Thoracic aorta (tissue), 2 donors: ENCODE measurements around the gene ANKRD29. TPM values are rescaled to one million over a fixed set of nuclear protein-coding genes. Genes with fewer than 3 reads are reported as not detected.

Source experiments
- ATAC-seq: fragments of 150-250 bp; one replicate; pipeline ENCODE4 v1.8.0; 2017; ENCODE audit warnings: low read depth; ENCODE audit not compliant: insufficient number of reproducible peaks, low FRiP score
- DNase-seq: peaks from one replicate; pipeline ENCODE4 v3.0.0-alpha.2; 2020; ENCODE audit warnings: low spot score
- H3K27ac ChIP-seq, 2 donors: fragments of 200-600 bp; sonication (generic); 1 replicate in 1 of 2; 2 replicates in 1 of 2; pipeline ENCODE4 v1.5.1; 2016; ENCODE audit warnings: mild to moderate bottlenecking in 2 of 2, moderate library complexity in 2 of 2
- H3K27me3 ChIP-seq: fragments of 200-600 bp; sonication (generic); replicated peaks from 2 replicates; pipeline ENCODE4 v1.6.0; 2016; ENCODE audit warnings: mild to moderate bottlenecking; ENCODE audit not compliant: insufficient read depth
- H3K36me3 ChIP-seq: fragments of 200-600 bp; sonication (generic); one replicate; pipeline ENCODE4 v1.5.1; 2016
- H3K4me1 ChIP-seq, 2 donors: fragments of 200-600 bp; sonication (generic); 1 replicate in 1 of 2; 2 replicates in 1 of 2; pipeline versions ENCODE4 v1.5.1 to v1.6.0; 2016; ENCODE audit warnings: low read depth in 2 of 2, mild to moderate bottlenecking in 1 of 2; ENCODE audit not compliant: control insufficient read depth in 1 of 2
- H3K4me3 ChIP-seq: fragments of 200-600 bp; sonication (generic); 2 replicates; pipeline ENCODE4 v1.5.1; 2016; ENCODE audit warnings: mild to moderate bottlenecking
- H3K9me3 ChIP-seq: fragments of 200-600 bp; sonication (generic); 2 replicates; pipeline ENCODE4 v1.5.1; 2016
- CTCF ChIP-seq: fragments of 200-600 bp; sonication (generic); IDR thresholded peaks from one replicate; pipeline ENCODE4 v1.5.1; 2019; ENCODE audit warnings: antibody characterized with exemption
- total RNA-seq, 2 donors: library from RNA; depleted of rRNA; stranded (reverse); fragments of >200 nt; gene quantifications; one replicate each; pipeline versions ENCODE4 v1.1.0 to v1.2.3, GENCODE V29; 2016

Gene ANKRD29
- total RNA-seq, 2 donors from 2014 or later: 5.6 to 15.7 TPM

- H3K27me3 ChIP-seq: no peaks in the 10 kb centered on the region
- no peak for ATAC-seq
- TF ChIP-seq CTCF: no peak
Observed at GRCh38 chr18:23575309-23575651, 87.4 kb downstream of the ANKRD29 start.

GRCh38 chr18:23574611-23575308 lies 88.0 kb downstream of the ANKRD29 start:
- H3K36me3 ChIP-seq: peaks cover 15% of the 10 kb centered on the region

More at GRCh38 chr18:23575309-23575651, 87.4 kb downstream of the ANKRD29 start:
- Histone ChIP-seq H3K36me3 (peaks cover 15% of the 10 kb centered on the region), H3K9me3 (no peaks in the 10 kb centered on the region), H3K4me3 (no peak overlapping the region), H3K27ac (no peak overlapping the region), H3K4me1 (peaks cover 18 to 34% of the 10 kb centered on the region in 2 donors)
- no peak for DNase-seq

GRCh38 chr18:23573626-23574431 lies 88.9 kb downstream of the ANKRD29 start:
- no peak for TF ChIP-seq CTCF
- ATAC-seq (no peak), DNase-seq (no peak)
- Histone ChIP-seq H3K27ac (no peak overlapping the region), H3K27me3 (no peaks in the 10 kb centered on the region), H3K9me3 (no peaks in the 10 kb centered on the region), H3K4me1 (peaks cover 14 to 20% of the 10 kb centered on the region in 2 donors), H3K4me3 (no peak overlapping the region), H3K36me3 (peaks cover 15% of the 10 kb centered on the region)

More at GRCh38 chr18:23574611-23575308, 88.0 kb downstream of the ANKRD29 start:
- DNase-seq (no peak), ATAC-seq (no peak)
- H3K4me3 ChIP-seq: no peak overlapping the region
- H3K4me1 ChIP-seq: peaks cover 16 to 29% of the 10 kb centered on the region in 2 donors
- no peaks in the 10 kb centered on the region for H3K27me3 ChIP-seq
- H3K9me3 ChIP-seq: no peaks in the 10 kb centered on the region
- no peak overlapping the region for H3K27ac ChIP-seq
- TF ChIP-seq CTCF: no peak

GRCh38 chr18:23573020-23573419 lies 89.7 kb downstream of the ANKRD29 start:
- no peak for ATAC-seq

More at GRCh38 chr18:23573020-23573419, 89.7 kb downstream of the ANKRD29 start:
- H3K9me3 ChIP-seq: no peaks in the 10 kb centered on the region
- no peak overlapping the region for H3K27ac ChIP-seq
- no peak for TF ChIP-seq CTCF
- H3K4me3 ChIP-seq: no peak overlapping the region
- no peaks in the 10 kb centered on the region for H3K27me3 ChIP-seq
- peaks cover 22% of the 10 kb centered on the region for H3K36me3 ChIP-seq
- H3K4me1 ChIP-seq: peaks cover 14 to 15% of the 10 kb centered on the region in 2 donors
- no peak for DNase-seq
